CD4-positive, alpha-beta memory T cell (primary cell): ENCODE data around the gene HNRNPH3. TPM values are rescaled to one million over a fixed set of nuclear protein-coding genes. Genes with fewer than 3 reads are reported as not detected.

Experiments
- CTCF ChIA-PET: fragments of 350-600 bp; sonication (Branson Sonifier 250); formaldehyde crosslinking; loops from one replicate; lab custom pipeline; 2021; ENCODE audit warnings: inconsistent platforms; ENCODE audit not compliant: partially characterized antibody; lab: Charles Lee
- POLR2A ChIA-PET: fragments of 350-600 bp; sonication (Branson Sonifier 250); formaldehyde crosslinking; loops from one replicate; lab custom pipeline; 2021; ENCODE audit not compliant: partially characterized antibody; lab: Charles Lee
- DNase-seq, 5 donors: peaks; one replicate each; pipeline versions ENCODE4 v3.0.0 to v3.0.0-alpha.2; 2020 to 2022; ENCODE audit warnings: mixed read lengths in 1 of 5
- H3K27ac ChIP-seq: one replicate; pipeline ENCODE4 v1.7.0; 2013; ENCODE audit warnings: low read depth, low read length
- H3K27me3 ChIP-seq: 2 replicates; pipeline ENCODE4 v1.7.0; 2013; ENCODE audit warnings: mild to moderate bottlenecking, low read length, moderate library complexity; ENCODE audit not compliant: insufficient read depth
- H3K36me3 ChIP-seq: 2 replicates; pipeline ENCODE4 v1.7.0; 2013; ENCODE audit warnings: mild to moderate bottlenecking, low read length, moderate library complexity; ENCODE audit not compliant: insufficient read depth
- H3K4me1 ChIP-seq: 2 replicates; pipeline ENCODE4 v1.7.0; 2013; ENCODE audit warnings: mild to moderate bottlenecking, low read length, moderate library complexity; ENCODE audit not compliant: insufficient read depth
- H3K4me3 ChIP-seq, 2 donors: one replicate each; pipeline ENCODE4 v1.7.0; 2013; ENCODE audit warnings: low read length in 2 of 2, mild to moderate bottlenecking in 1 of 2
- H3K9me3 ChIP-seq, 2 donors: one replicate each; pipeline ENCODE4 v1.7.0; 2013; ENCODE audit warnings: low read length in 2 of 2, control low read depth in 1 of 2; ENCODE audit not compliant: control insufficient read depth in 1 of 2
- H3K27ac Mint-ChIP-seq, 7 donors: one replicate each; pipeline ENCODE4 v1.8.0; 2020 to 2021; ENCODE audit warnings: mixed read lengths in 7 of 7, mild to moderate bottlenecking in 6 of 7, inconsistent platforms in 3 of 7, moderate library complexity in 3 of 7
- H3K27me3 Mint-ChIP-seq, 2 donors: one replicate each; pipeline ENCODE4 v1.8.0; 2020 to 2021; ENCODE audit warnings: mixed read lengths in 2 of 2
- H3K36me3 Mint-ChIP-seq, 2 donors: one replicate each; pipeline ENCODE4 v1.8.0; 2020 to 2021; ENCODE audit warnings: mixed read lengths in 2 of 2, inconsistent platforms in 1 of 2, mild to moderate bottlenecking in 1 of 2
- H3K4me1 Mint-ChIP-seq, 4 donors: one replicate each; pipeline ENCODE4 v1.8.0; 2020 to 2021; ENCODE audit warnings: mixed read lengths in 4 of 4, mild to moderate bottlenecking in 1 of 4
- H3K4me3 Mint-ChIP-seq, 8 donors: one replicate each; pipeline ENCODE4 v1.8.0; 2020 to 2021; ENCODE audit warnings: mixed read lengths in 8 of 8, mild to moderate bottlenecking in 7 of 8, moderate library complexity in 6 of 8, inconsistent platforms in 3 of 8
- H3K9me3 Mint-ChIP-seq, 8 donors: one replicate each; pipeline ENCODE4 v1.8.0; 2020 to 2021; ENCODE audit warnings: mixed read lengths in 8 of 8, mild to moderate bottlenecking in 5 of 8, inconsistent platforms in 3 of 8, moderate library complexity in 1 of 8
- intact Hi-C: fragments of 100-400 bp; cut with micrococcal nuclease; formaldehyde crosslinking; loops from one replicate; pipeline ENCODE4 v1.15.1; 2023
- polyA plus RNA-seq, 2 donors: library from polyadenylated mRNA; unstranded; fragments of 300-500 nt; fragmentation: Illumina TruSeq; gene quantifications; one replicate each; pipeline ENCODE4 v1.2.3, GENCODE V29; 2021
- total RNA-seq, 2 experiments: library from RNA; stranded (reverse); gene quantifications; one replicate each; pipeline ENCODE4 v1.2.3, GENCODE V29; 2021

The HNRNPH3 gene
- total and polyA plus RNA-seq, 4 experiments from 2014 or later = 121 to 176 (median 153) TPM

GRCh38 chr10:68332259-68333057 is 594 bp downstream of the HNRNPH3 start, which contains the start of gene PBLD:
TSS of gene PBLD (minus strand) at chr10:68332928. CDS start at chr10:68306844, 26,084 bp downstream.
- CTCF ChIA-PET = interaction anchor here (0.9 to 4.8 kb wide), 6 partner anchors 15 to 623 kb away, joined by 3 to 39 read pairs (median 4); partner anchors contain the start of gene DDX21

GRCh38 chr10:68333058-68333395 is 1.2 kb downstream of the HNRNPH3 start:
- H3K4me3 Mint-ChIP-seq = peak overlapping the region; percentile 99 to 100 (median 100)
- Histone ChIP-seq H3K9me3 (no peaks in the 10 kb centered on the region), H3K4me1 (peaks cover 59% of the 10 kb centered on the region), H3K27me3 (no peaks in the 10 kb centered on the region), H3K36me3 (no peaks in the 10 kb centered on the region), H3K4me3 (peak overlapping the region; percentile 87 to 95), H3K27ac (peak overlapping the region; percentile 96)
- intact Hi-C loops = loop anchor here (2.0 to 5.0 kb wide), 4 partner anchors 74 to 754 kb away; partner anchors contain the start of genes DDX50, RUFY2, SLC25A16 and SRGN
- ChIA-PET CTCF (interaction anchor here (0.7 to 4.8 kb wide), 8 partner anchors 15 to 623 kb away, joined by 3 to 39 read pairs (median 4); partner anchors contain the start of gene DDX21), POLR2A (interaction anchor here (0.7 to 4.1 kb wide), 16 partner anchors 8 to 623 kb away, joined by 3 to 62 read pairs (median 5); partner anchors contain the start of genes DDX21 and RUFY2)
- peaks cover 8 to 42% of the 10 kb centered on the region in 2 donors for H3K36me3 Mint-ChIP-seq
- H3K27me3 Mint-ChIP-seq = no peaks in the 10 kb centered on the region
- peak overlapping the region; percentile 99 to 100 (median 100) for H3K27ac Mint-ChIP-seq
- DNase-seq = no peak
- peaks cover 0 to 6% (median 0%) of the 10 kb centered on the region in 8 donors for H3K9me3 Mint-ChIP-seq
- peaks cover 38 to 84% (median 52%) of the 10 kb centered on the region in 4 donors for H3K4me1 Mint-ChIP-seq

More at GRCh38 chr10:68332259-68333057, 594 bp downstream of the HNRNPH3 start, which contains the start of gene PBLD:
- H3K4me1 ChIP-seq = peaks cover 54% of the 10 kb centered on the region
- intact Hi-C loops = loop anchor here (1.0 to 5.0 kb wide), 5 partner anchors 75 to 755 kb away; partner anchors contain the start of genes DDX50, RUFY2, SLC25A16 and SRGN
- H3K36me3 Mint-ChIP-seq = peaks cover 5 to 37% of the 10 kb centered on the region in 2 donors
- POLR2A ChIA-PET = interaction anchor here (0.7 to 4.1 kb wide), 29 partner anchors 9 to 755 kb away, joined by 3 to 62 read pairs (median 5); partner anchors contain the start of genes CCAR1, DDX21, DNA2 and RUFY2
- H3K27me3 ChIP-seq = no peaks in the 10 kb centered on the region
- H3K9me3 Mint-ChIP-seq = peaks cover 0 to 6% (median 0%) of the 10 kb centered on the region in 8 donors
- H3K4me1 Mint-ChIP-seq = peaks cover 35 to 78% (median 47%) of the 10 kb centered on the region in 4 donors
- peak within 1 kb of the TSS; percentile 99 to 100 (median 100) for H3K4me3 Mint-ChIP-seq
- H3K4me3 ChIP-seq = peak within 1 kb of the TSS; percentile 87 to 95
- H3K36me3 ChIP-seq = no peaks in the 10 kb centered on the region
- peak within 1 kb of the TSS; percentile 96 for H3K27ac ChIP-seq
- H3K27ac Mint-ChIP-seq = peak within 1 kb of the TSS; percentile 99 to 100 (median 100)
- no peaks in the 10 kb centered on the region for H3K9me3 ChIP-seq
- DNase-seq = peak; percentile 63 to 70 (median 66)
- H3K27me3 Mint-ChIP-seq = no peaks in the 10 kb centered on the region

- Mint-ChIP-seq H3K27ac (peak overlapping the region; percentile 99 to 100 (median 100)), H3K27me3 (no peaks in the 10 kb centered on the region), H3K4me1 (peaks cover 38 to 83% (median 52%) of the 10 kb centered on the region in 4 donors), H3K9me3 (peaks cover 0 to 6% (median 0%) of the 10 kb centered on the region in 8 donors), H3K4me3 (peak overlapping the region; percentile 99 to 100 (median 100)), H3K36me3 (peaks cover 13 to 46% of the 10 kb centered on the region in 2 donors)
- no peak for DNase-seq
- intact Hi-C loops = loop anchor here (2.0 to 5.0 kb wide), 4 partner anchors 74 to 754 kb away; partner anchors contain the start of genes DDX50, RUFY2, SLC25A16 and SRGN
- no peaks in the 10 kb centered on the region for H3K9me3 ChIP-seq
- peak overlapping the region; percentile 87 to 95 for H3K4me3 ChIP-seq
- no peaks in the 10 kb centered on the region for H3K27me3 ChIP-seq
- ChIA-PET CTCF (interaction anchor here (0.7 to 4.8 kb wide), 9 partner anchors 14 to 622 kb away, joined by 3 to 39 read pairs (median 3); partner anchors contain the start of genes DDX21 and RUFY2), POLR2A (interaction anchor here (0.7 to 4.1 kb wide), 12 partner anchors 7 to 622 kb away, joined by 3 to 62 read pairs (median 7); partner anchors contain the start of genes DDX21 and RUFY2)
- H3K4me1 ChIP-seq = peaks cover 63% of the 10 kb centered on the region
- H3K27ac ChIP-seq = peak overlapping the region; percentile 96
- H3K36me3 ChIP-seq = peaks cover 6% of the 10 kb centered on the region
Observed at GRCh38 chr10:68333440-68334431, 1.9 kb downstream of the HNRNPH3 start.

GRCh38 chr10:68334672-68335467 is 3.0 kb downstream of the HNRNPH3 start:
- Histone ChIP-seq H3K36me3 (peaks cover 17% of the 10 kb centered on the region), H3K4me3 (peak overlapping the region; percentile 87 to 95), H3K9me3 (no peaks in the 10 kb centered on the region), H3K4me1 (peaks cover 65% of the 10 kb centered on the region), H3K27me3 (no peaks in the 10 kb centered on the region), H3K27ac (peak overlapping the region; percentile 96)
- DNase-seq = no peak
- Mint-ChIP-seq H3K27me3 (no peaks in the 10 kb centered on the region), H3K4me1 (peaks cover 40 to 88% (median 59%) of the 10 kb centered on the region in 4 donors), H3K9me3 (peaks cover 0 to 6% (median 0%) of the 10 kb centered on the region in 8 donors), H3K36me3 (peaks cover 23 to 56% of the 10 kb centered on the region in 2 donors), H3K27ac (peak overlapping the region; percentile 79 to 100 (median 100)), H3K4me3 (peak overlapping the region; percentile 99 to 100 (median 100))
- ChIA-PET POLR2A (interaction anchor here (4.1 kb wide), 1 partner anchor 11 kb away, joined by 62 read pairs; no protein-coding TSS in a partner anchor), CTCF (interaction anchor here (1.0 to 4.8 kb wide), 2 partner anchors 13 to 72 kb away, joined by 3 to 39 read pairs; partner anchors contain the start of gene RUFY2)
- intact Hi-C loops = loop anchor here (5.0 kb wide), 3 partner anchors 72 to 752 kb away; partner anchors contain the start of genes DDX50, RUFY2 and SRGN

- H3K4me3 ChIP-seq = no peak overlapping the region
- H3K9me3 Mint-ChIP-seq = peaks cover 0 to 3% (median 0%) of the 10 kb centered on the region in 8 donors
- H3K4me1 Mint-ChIP-seq = peaks cover 32 to 68% (median 50%) of the 10 kb centered on the region in 4 donors
Observed at GRCh38 chr10:68336754-68337351, 5.0 kb downstream of the HNRNPH3 start.

More at GRCh38 chr10:68336754-68337351, 5.0 kb downstream of the HNRNPH3 start:
- H3K27me3 ChIP-seq = no peaks in the 10 kb centered on the region
- peaks cover 37% of the 10 kb centered on the region for H3K36me3 ChIP-seq
- H3K4me3 Mint-ChIP-seq = peak overlapping the region; percentile 62 to 100 (median 84)
- intact Hi-C loops = no loop called here
- peak overlapping the region; percentile 22 for H3K27ac ChIP-seq
- no peaks in the 10 kb centered on the region for H3K9me3 ChIP-seq
- H3K27me3 Mint-ChIP-seq = no peaks in the 10 kb centered on the region
- POLR2A ChIA-PET = no interaction called here
- peaks cover 56% of the 10 kb centered on the region for H3K4me1 ChIP-seq
- peak overlapping the region; percentile 30 to 99 (median 84) for H3K27ac Mint-ChIP-seq
- H3K36me3 Mint-ChIP-seq = peaks cover 38 to 66% of the 10 kb centered on the region in 2 donors
- DNase-seq = no peak
- CTCF ChIA-PET = no interaction called here
